ENCODE data around the gene BAMBI. TPM values are rescaled to one million over a fixed set of nuclear protein-coding genes. Genes with fewer than 3 reads are reported as not detected.

BAMBI gene
- total and polyA plus RNA-seq, 10 of the 15 experiments (the other 5 are each of a cell fraction or from before 2014, with no cell fraction given): 0.03 to 0.18 (median 0.09) TPM; not detected in 6

DNA sequence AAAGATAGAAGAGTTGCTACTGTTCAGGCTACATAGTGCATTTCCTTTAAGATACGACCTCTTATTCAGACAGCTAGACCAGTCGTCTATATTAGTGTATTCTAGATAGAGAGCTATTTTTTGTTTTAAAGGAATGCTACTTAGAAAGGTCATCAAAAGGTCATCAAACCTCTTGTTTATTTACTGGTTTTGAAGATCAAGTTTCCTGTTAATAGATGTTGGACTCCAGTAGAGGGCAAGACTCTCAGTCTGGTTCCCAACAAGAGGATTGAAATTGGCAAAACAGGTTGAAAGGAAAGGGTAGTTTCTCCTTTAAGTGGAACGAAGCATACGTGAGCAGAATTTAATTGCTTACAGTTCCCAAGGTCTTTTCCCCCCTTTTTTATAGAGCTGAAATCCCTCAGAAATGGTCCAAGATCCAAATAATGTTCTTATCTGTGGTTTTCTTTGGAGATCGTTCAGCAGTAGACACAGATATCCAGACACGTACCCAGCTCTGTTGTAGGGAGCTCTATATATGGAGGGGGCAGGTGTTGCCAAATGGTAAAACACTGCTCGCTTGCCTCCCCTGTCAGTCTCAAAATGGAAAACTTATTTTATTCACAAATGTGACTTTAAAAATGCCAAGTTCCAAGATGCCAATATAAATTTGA is 37.2 kb downstream of the BAMBI start:
- Histone ChIP-seq H3K9ac (ENCODE audit: control insufficient read depth, insufficient read depth, low read length) (no peak overlapping the region), H4K20me1 (ENCODE audit: control insufficient read depth, insufficient read depth) (no peaks in the 10 kb centered on the region), H3K79me2 (ENCODE audit: control insufficient read depth, insufficient read depth, low read length) (no peaks in the 10 kb centered on the region), H3K27ac (ENCODE audit: control insufficient read depth, insufficient read depth) (no peak overlapping the region), H3K4me2 (ENCODE audit: control insufficient read depth, insufficient read depth) (no peak overlapping the region), H3K36me3 (ENCODE audit: control insufficient read depth in 2 of 2, insufficient read depth in 2 of 2, low read length in 1 of 2) (no peaks in the 10 kb centered on the region), H3K9me3 (replicated peaks; ENCODE audit: control insufficient read depth, insufficient read depth, low read length) (no peaks in the 10 kb centered on the region), H3K27me3 (replicated peaks in 1 of 2; ENCODE audit: control insufficient read depth in 2 of 2, insufficient read depth in 2 of 2, low read length in 1 of 2) (no peaks in the 10 kb centered on the region), H3K4me3 (no peak overlapping the region), H3K4me1 (ENCODE audit: control insufficient read depth, insufficient read depth, low read length) (no peaks in the 10 kb centered on the region), H2AFZ (ENCODE audit: control insufficient read depth, low read depth, low read length) (no peak overlapping the region)
- BruUV-seq (replicated peaks): no TSS peak
- DNase-seq (ENCODE audit: low read depth, low spot score) (no peak), ATAC-seq (no peak), FAIRE-seq (no peak)
- ChIA-PET SMC1A (ENCODE audit: uncharacterized antibody, unreplicated experiment) (no interaction called here), CTCF (no interaction called here), RAD21 (ENCODE audit: unreplicated experiment) (no interaction called here), POLR2A (no interaction called here)
- intact Hi-C loops (cut with micrococcal nuclease; ENCODE audit: unreplicated experiment): no loop called here
- TF ChIP-seq RAD51 (IDR thresholded peaks at IDR 0.05): no peak
- no peak for TF ChIP-seq PKNOX1 (IDR thresholded peaks at IDR 0.05)
- TF ChIP-seq, protein P1, sequence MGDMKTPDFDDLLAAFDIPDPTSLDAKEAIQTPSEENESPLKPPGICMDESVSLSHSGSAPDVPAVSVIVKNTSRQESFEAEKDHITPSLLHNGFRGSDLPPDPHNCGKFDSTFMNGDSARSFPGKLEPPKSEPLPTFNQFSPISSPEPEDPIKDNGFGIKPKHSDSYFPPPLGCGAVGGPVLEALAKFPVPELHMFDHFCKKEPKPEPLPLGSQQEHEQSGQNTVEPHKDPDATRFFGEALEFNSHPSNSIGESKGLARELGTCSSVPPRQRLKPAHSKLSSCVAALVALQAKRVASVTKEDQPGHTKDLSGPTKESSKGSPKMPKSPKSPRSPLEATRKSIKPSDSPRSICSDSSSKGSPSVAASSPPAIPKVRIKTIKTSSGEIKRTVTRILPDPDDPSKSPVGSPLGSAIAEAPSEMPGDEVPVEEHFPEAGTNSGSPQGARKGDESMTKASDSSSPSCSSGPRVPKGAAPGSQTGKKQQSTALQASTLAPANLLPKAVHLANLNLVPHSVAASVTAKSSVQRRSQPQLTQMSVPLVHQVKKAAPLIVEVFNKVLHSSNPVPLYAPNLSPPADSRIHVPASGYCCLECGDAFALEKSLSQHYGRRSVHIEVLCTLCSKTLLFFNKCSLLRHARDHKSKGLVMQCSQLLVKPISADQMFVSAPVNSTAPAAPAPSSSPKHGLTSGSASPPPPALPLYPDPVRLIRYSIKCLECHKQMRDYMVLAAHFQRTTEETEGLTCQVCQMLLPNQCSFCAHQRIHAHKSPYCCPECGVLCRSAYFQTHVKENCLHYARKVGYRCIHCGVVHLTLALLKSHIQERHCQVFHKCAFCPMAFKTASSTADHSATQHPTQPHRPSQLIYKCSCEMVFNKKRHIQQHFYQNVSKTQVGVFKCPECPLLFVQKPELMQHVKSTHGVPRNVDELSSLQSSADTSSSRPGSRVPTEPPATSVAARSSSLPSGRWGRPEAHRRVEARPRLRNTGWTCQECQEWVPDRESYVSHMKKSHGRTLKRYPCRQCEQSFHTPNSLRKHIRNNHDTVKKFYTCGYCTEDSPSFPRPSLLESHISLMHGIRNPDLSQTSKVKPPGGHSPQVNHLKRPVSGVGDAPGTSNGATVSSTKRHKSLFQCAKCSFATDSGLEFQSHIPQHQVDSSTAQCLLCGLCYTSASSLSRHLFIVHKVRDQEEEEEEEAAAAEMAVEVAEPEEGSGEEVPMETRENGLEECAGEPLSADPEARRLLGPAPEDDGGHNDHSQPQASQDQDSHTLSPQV (IDR thresholded peaks at IDR 0.05): no peak
- TF ChIP-seq CBFB (IDR thresholded peaks at IDR 0.05; ENCODE audit: low read depth): no peak
- TF ChIP-seq KLF5 (IDR thresholded peaks at IDR 0.05; ENCODE audit: partially characterized antibody): no peak
- no peak for TF ChIP-seq MTA2 (IDR thresholded peaks at IDR 0.05; ENCODE audit: low read depth)
- no peak for TF ChIP-seq HSF1 (IDR thresholded peaks at IDR 0.05; ENCODE audit: low read depth, low read length)
- TF ChIP-seq SMC3 (IDR thresholded peaks at IDR 0.05; ENCODE audit: borderline replicate concordance, low read length): no peak
- TF ChIP-seq ZNF274 (IDR thresholded peaks at IDR 0.05; ENCODE audit: insufficient read depth, insufficient read length): no peak
- TF ChIP-seq STAT1 (conservative IDR thresholded peaks at IDR 0.05): no peak
- TF ChIP-seq ZSCAN29 (IDR thresholded peaks at IDR 0.05): no peak
- TF ChIP-seq ZNF217 (IDR thresholded peaks at IDR 0.05): no peak
- TF ChIP-seq, protein P2, sequence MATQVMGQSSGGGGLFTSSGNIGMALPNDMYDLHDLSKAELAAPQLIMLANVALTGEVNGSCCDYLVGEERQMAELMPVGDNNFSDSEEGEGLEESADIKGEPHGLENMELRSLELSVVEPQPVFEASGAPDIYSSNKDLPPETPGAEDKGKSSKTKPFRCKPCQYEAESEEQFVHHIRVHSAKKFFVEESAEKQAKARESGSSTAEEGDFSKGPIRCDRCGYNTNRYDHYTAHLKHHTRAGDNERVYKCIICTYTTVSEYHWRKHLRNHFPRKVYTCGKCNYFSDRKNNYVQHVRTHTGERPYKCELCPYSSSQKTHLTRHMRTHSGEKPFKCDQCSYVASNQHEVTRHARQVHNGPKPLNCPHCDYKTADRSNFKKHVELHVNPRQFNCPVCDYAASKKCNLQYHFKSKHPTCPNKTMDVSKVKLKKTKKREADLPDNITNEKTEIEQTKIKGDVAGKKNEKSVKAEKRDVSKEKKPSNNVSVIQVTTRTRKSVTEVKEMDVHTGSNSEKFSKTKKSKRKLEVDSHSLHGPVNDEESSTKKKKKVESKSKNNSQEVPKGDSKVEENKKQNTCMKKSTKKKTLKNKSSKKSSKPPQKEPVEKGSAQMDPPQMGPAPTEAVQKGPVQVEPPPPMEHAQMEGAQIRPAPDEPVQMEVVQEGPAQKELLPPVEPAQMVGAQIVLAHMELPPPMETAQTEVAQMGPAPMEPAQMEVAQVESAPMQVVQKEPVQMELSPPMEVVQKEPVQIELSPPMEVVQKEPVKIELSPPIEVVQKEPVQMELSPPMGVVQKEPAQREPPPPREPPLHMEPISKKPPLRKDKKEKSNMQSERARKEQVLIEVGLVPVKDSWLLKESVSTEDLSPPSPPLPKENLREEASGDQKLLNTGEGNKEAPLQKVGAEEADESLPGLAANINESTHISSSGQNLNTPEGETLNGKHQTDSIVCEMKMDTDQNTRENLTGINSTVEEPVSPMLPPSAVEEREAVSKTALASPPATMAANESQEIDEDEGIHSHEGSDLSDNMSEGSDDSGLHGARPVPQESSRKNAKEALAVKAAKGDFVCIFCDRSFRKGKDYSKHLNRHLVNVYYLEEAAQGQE (IDR thresholded peaks at IDR 0.05; ENCODE audit: low read depth, low read length): no peak
- TF ChIP-seq NFYA (IDR thresholded peaks at IDR 0.05; ENCODE audit: borderline replicate concordance, low read depth, low read length): no peak
- TF ChIP-seq YBX1 (IDR thresholded peaks at IDR 0.05): no peak
- TF ChIP-seq ZNF622 (IDR thresholded peaks at IDR 0.05): no peak
- in situ Hi-C loops (cut with MboI): no loop called here
- WGBS (ENCODE audit: insufficient coverage, insufficient replicate concordance, low lambda C conversion rate, missing lambda C conversion rate): 43% methylated on average over 7 of the region's 7 CpGs

Data from GM12878 (cell line).